OCI-LY3 (cell line): ENCODE results near the gene HS6ST2.

Experiments used
- EZH2phosphoT487 ChIP-seq: fragments of 200-600 bp; shearing (Covaris generic); IDR thresholded peaks from 2 replicates; pipeline ENCODE4 v1.6.1; 2018; ENCODE audit warnings: antibody characterized with exemption, mixed run types, low read depth
- TF ChIP-seq, protein P1 (sequence below): fragments of 200-600, 300-600 bp; sonication (generic); IDR thresholded peaks from 2 replicates; pipeline ENCODE4 v1.5.1; 2014; ENCODE audit warnings: antibody characterized with exemption, low read length, low read depth

DNA sequence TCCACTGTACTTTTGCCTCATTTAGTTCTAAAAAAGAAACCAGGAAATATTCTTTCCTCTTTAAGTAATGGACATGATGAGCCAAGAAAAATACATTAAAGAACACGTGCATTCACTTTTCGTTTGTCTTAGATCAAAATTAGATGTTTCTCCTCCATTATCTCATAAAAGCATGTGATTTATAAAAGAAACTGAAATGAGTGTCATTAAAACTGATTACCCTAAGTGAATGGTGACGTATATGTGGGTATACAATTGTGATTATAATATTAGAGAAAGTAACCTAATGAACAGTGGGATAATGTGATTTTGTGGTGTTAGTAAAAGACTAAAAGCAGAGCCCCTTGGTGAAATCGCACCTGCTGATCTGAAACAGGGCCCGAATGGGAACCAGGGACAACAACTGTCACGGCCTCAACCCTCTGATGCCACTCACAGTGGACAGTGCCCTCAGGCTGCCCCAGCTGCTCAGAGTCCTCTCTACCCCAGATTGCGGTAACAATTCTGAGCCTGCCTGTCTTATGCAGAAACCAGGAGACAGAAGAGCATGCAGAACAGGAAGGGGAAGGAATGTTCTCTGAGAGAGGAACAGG lies 25.7 kb upstream of the HS6ST2 start:
- TF ChIP-seq, protein P1, sequence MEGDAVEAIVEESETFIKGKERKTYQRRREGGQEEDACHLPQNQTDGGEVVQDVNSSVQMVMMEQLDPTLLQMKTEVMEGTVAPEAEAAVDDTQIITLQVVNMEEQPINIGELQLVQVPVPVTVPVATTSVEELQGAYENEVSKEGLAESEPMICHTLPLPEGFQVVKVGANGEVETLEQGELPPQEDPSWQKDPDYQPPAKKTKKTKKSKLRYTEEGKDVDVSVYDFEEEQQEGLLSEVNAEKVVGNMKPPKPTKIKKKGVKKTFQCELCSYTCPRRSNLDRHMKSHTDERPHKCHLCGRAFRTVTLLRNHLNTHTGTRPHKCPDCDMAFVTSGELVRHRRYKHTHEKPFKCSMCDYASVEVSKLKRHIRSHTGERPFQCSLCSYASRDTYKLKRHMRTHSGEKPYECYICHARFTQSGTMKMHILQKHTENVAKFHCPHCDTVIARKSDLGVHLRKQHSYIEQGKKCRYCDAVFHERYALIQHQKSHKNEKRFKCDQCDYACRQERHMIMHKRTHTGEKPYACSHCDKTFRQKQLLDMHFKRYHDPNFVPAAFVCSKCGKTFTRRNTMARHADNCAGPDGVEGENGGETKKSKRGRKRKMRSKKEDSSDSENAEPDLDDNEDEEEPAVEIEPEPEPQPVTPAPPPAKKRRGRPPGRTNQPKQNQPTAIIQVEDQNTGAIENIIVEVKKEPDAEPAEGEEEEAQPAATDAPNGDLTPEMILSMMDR = no peak
- no peak for TF ChIP-seq EZH2phosphoT487
